Neural crest cell (in vitro differentiated cells): ENCODE data around the gene EHD4. TPM values are rescaled to one million over a fixed set of nuclear protein-coding genes. Genes with fewer than 3 reads are reported as not detected.

Source experiments
- DNase-seq: peaks from one replicate; pipeline ENCODE4 v3.0.0; 2021; ENCODE audit warnings: low read depth, mixed read lengths, low spot score
- H3K27ac Mint-ChIP-seq: one replicate; pipeline ENCODE4 v1.8.0; 2021; ENCODE audit warnings: mild to moderate bottlenecking, mixed read lengths; ENCODE audit not compliant: unreplicated experiment
- H3K27me3 Mint-ChIP-seq: 2 replicates; pipeline ENCODE4 v1.8.0; 2021; ENCODE audit warnings: low read depth, mild to moderate bottlenecking, mixed read lengths
- H3K36me3 Mint-ChIP-seq: 2 replicates; pipeline ENCODE4 v1.8.0; 2021; ENCODE audit warnings: low read depth, mild to moderate bottlenecking, mixed read lengths
- H3K4me1 Mint-ChIP-seq: 2 replicates; pipeline ENCODE4 v1.8.0; 2021; ENCODE audit warnings: mixed read lengths
- H3K4me3 Mint-ChIP-seq: one replicate; pipeline ENCODE4 v1.8.0; 2021; ENCODE audit warnings: mild to moderate bottlenecking, mixed read lengths
- H3K9me3 Mint-ChIP-seq: 2 replicates; pipeline ENCODE4 v1.8.0; 2021; ENCODE audit warnings: mixed read lengths
- CTCF ChIP-seq: fragments of 200-600 bp; sonication (generic); conservative IDR thresholded peaks from 2 replicates; pipeline ENCODE4 v1.5.0; 2021; ENCODE audit warnings: antibody characterized with exemption, mild to moderate bottlenecking
- total RNA-seq: library from RNA; stranded (reverse); gene quantifications from 2 replicates; pipeline ENCODE4 v1.2.1, GENCODE V29; 2021

The EHD4 gene
- total RNA-seq, 1 donor from 2014 or later: 8.3 TPM

DNA sequence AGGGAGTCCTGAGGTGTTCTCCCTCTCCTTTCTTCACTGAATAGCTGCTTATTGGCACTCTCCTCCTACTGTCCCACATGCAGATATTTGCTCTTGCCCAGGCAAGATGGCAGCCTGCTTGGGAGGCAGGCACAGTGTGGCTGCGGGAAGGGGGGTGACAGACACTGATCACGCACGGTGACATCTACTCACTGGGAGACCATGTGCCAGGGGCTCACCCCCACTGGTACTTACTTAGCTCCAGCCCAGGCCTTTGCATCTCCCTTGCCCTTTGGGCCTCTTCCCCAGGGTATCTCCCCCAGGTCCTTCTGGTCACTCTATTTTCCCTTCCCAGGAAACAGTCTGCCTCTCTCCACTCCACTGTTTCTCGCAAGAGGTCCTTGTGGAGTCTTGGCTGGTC, 42.0 kb upstream of the EHD4 start:
- H3K4me1 Mint-ChIP-seq: no peaks in the 10 kb centered on the region
- H3K9me3 Mint-ChIP-seq: no peaks in the 10 kb centered on the region
- no peak for DNase-seq
- TF ChIP-seq CTCF: no peak
- no peak overlapping the region for H3K27ac Mint-ChIP-seq
- H3K4me3 Mint-ChIP-seq: no peak overlapping the region
- H3K27me3 Mint-ChIP-seq: no peaks in the 10 kb centered on the region
- no peaks in the 10 kb centered on the region for H3K36me3 Mint-ChIP-seq

DNA sequence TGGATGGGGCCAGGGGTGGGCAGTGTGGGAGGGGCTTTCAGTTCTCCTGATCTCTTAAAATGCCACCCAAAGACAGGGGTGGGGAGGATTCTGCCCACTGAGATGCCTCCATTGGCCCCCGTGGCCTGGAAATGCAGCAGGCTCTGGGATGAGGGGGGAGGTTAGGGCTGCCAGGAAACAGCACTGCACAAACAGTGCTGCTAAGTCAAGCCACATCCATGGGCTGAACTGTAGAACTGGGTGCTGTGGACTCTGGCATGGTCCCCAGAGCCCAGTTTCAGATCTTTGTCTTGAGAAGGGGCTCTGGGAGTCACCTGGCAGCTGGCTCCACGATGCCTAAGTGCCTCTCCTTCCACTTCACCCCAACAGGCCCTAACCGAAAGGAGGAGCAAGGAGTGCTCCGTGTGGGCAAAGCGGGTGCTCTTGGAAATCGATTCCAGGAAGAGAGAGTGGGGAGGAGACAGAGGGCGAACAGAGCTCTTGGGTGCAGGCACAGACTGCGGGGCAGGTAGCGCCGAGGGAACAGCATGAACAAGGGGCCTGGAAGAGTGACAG, 40.6 kb upstream of the EHD4 start:
- no peak for TF ChIP-seq CTCF
- Mint-ChIP-seq H3K4me1 (no peaks in the 10 kb centered on the region), H3K9me3 (no peaks in the 10 kb centered on the region), H3K27ac (no peak overlapping the region), H3K4me3 (no peak overlapping the region), H3K36me3 (no peaks in the 10 kb centered on the region), H3K27me3 (no peaks in the 10 kb centered on the region)
- no peak for DNase-seq

DNA sequence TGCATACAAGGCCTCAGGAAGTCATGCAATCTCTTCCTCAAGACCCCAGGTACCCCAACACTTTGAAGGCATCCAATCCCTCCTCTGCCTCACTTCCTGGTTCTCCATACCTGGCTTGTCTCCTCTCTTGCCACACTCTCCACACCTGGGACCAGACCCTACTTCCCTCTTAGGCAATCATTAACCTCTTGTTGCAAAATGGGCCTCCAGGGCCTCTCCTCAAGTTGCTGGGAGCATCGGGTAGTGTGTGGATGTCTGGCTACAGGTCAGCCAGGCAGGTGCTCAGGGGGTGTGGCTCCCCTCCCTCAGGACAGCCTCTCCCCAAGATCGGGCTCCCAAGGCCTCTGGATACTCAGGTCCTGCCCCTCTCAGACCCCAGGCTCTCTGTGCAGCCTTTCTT, 39.9 kb upstream of the EHD4 start:
- Mint-ChIP-seq H3K4me3 (no peak overlapping the region), H3K27me3 (peaks cover 3% of the 10 kb centered on the region), H3K4me1 (no peaks in the 10 kb centered on the region), H3K27ac (no peak overlapping the region), H3K36me3 (no peaks in the 10 kb centered on the region), H3K9me3 (peaks cover 2% of the 10 kb centered on the region)
- no peak for TF ChIP-seq CTCF
- DNase-seq: no peak

DNA sequence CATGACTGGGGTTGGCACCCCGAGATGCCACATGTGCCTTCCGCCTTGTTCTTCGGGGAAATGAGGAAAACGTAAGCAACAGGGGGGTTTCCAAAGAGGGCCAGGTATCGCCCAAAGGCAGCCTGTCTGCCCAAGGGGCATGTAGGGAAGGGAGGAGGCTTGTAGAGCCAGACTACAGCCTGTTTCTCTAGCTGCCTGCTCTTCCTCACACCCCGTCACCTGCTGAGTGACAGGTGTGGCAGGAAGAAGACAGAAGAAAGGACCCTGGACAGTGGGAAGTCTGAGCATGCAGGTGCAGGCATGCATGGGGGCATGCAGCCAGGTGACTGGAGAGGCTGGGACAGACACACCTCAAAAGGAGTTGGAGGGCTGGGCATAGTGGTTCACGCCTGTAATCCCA, 38.7 kb upstream of the EHD4 start:
- Mint-ChIP-seq H3K9me3 (peaks cover 3% of the 10 kb centered on the region), H3K4me3 (no peak overlapping the region), H3K27me3 (peaks cover 3% of the 10 kb centered on the region), H3K27ac (no peak overlapping the region), H3K4me1 (no peaks in the 10 kb centered on the region), H3K36me3 (no peaks in the 10 kb centered on the region)
- no peak for DNase-seq
- TF ChIP-seq CTCF: no peak

- Mint-ChIP-seq H3K27ac (no peak overlapping the region), H3K9me3 (peaks cover 3% of the 10 kb centered on the region), H3K27me3 (peaks cover 3% of the 10 kb centered on the region), H3K4me1 (no peaks in the 10 kb centered on the region), H3K4me3 (no peak overlapping the region), H3K36me3 (no peaks in the 10 kb centered on the region)
- no peak for DNase-seq
- no peak for TF ChIP-seq CTCF
These were observed 38.1 kb upstream of the EHD4 start for GRCh38 chr15:42010434-42010833.

DNA sequence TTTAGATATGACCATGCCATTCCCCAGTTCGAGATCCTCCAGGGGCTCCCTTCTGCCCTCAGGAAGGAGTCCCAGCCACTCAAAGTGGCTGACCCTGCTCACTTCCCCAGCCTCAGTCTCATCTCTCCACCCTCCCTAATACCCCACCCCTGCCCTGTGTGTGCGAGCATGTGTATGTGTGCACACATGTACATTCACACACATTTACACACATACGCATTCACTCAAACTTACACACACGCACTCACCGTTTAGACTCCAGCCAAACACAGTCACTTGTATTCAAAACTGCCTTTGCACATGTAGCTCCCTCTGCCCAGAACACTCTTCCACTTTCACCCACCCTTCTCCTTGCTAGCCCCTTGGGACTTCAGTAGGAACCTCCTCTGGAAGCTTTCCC, 37.1 kb upstream of the EHD4 start:
- H3K4me1 Mint-ChIP-seq: no peaks in the 10 kb centered on the region
- H3K4me3 Mint-ChIP-seq: no peak overlapping the region
- H3K27me3 Mint-ChIP-seq: peaks cover 3% of the 10 kb centered on the region
- no peak for TF ChIP-seq CTCF
- H3K27ac Mint-ChIP-seq: peak overlapping the region; percentile 25
- H3K9me3 Mint-ChIP-seq: peaks cover 3% of the 10 kb centered on the region
- DNase-seq: no peak
- H3K36me3 Mint-ChIP-seq: no peaks in the 10 kb centered on the region
